ENCODE measurements around the gene XIRP1.
A peak's percentile ranks its signal among the peaks of the same experiment; 100 is the strongest.

Gene XIRP1

GRCh38 chr3:39164414-39164813 is 28.0 kb downstream of the XIRP1 start:
- TF ChIP-seq CTCF (conservative IDR thresholded peaks at IDR 0.05; ENCODE audit: low read depth), result no peak
- DNase-seq (ENCODE audit: low spot score), result no peak
- H3K27ac ChIP-seq, result no peak overlapping the region
- POLR2A ChIA-PET (ENCODE audit: low non-redundant PET), result no interaction called here
- CTCF ChIA-PET, result no interaction called here

- no peak for TF ChIP-seq CTCF (conservative IDR thresholded peaks at IDR 0.05; ENCODE audit: low read depth)
- ChIA-PET CTCF (no interaction called here), POLR2A (ENCODE audit: low non-redundant PET) (no interaction called here)
- no peak for DNase-seq (ENCODE audit: low spot score)
- no peak overlapping the region for H3K27ac ChIP-seq
These were observed 34.2 kb downstream of the XIRP1 start for GRCh38 chr3:39158148-39158715.

- DNase-seq (ENCODE audit: low spot score), result no peak
- H3K27ac ChIP-seq, result no peak overlapping the region
- TF ChIP-seq CTCF (conservative IDR thresholded peaks at IDR 0.05; ENCODE audit: low read depth), result no peak
- CTCF ChIA-PET, result no interaction called here
- POLR2A ChIA-PET (ENCODE audit: low non-redundant PET), result no interaction called here
These were observed 35.0 kb downstream of the XIRP1 start for GRCh38 chr3:39157359-39157758.

GRCh38 chr3:39156421-39156820 is 36.0 kb downstream of the XIRP1 start:
- no peak overlapping the region for H3K27ac ChIP-seq
- TF ChIP-seq CTCF (conservative IDR thresholded peaks at IDR 0.05; ENCODE audit: low read depth), result no peak
- ChIA-PET CTCF (interaction anchor here (0.7 kb wide), 1 partner anchor 30 kb away, joined by 3 read pairs; no protein-coding TSS in a partner anchor), POLR2A (ENCODE audit: low non-redundant PET) (no interaction called here)
- no peak for DNase-seq (ENCODE audit: low spot score)

GRCh38 chr3:39154280-39155021 is 37.9 kb downstream of the XIRP1 start:
- ChIA-PET CTCF (interaction anchor here (0.5 kb wide), 1 partner anchor 28 kb away, joined by 3 read pairs; no protein-coding TSS in a partner anchor), POLR2A (ENCODE audit: low non-redundant PET) (no interaction called here)
- DNase-seq (ENCODE audit: low spot score), result no peak
- H3K27ac ChIP-seq, result peak overlapping the region; percentile 100
- TF ChIP-seq CTCF (conservative IDR thresholded peaks at IDR 0.05; ENCODE audit: low read depth), result no peak

GRCh38 chr3:39153977-39154279 is 38.5 kb downstream of the XIRP1 start:
- CTCF ChIA-PET, result no interaction called here
- H3K27ac ChIP-seq, result peak overlapping the region; percentile 100
- DNase-seq (ENCODE audit: low spot score), result no peak

More at GRCh38 chr3:39153977-39154279, 38.5 kb downstream of the XIRP1 start:
- POLR2A ChIA-PET (ENCODE audit: low non-redundant PET), result no interaction called here
- no peak for TF ChIP-seq CTCF (conservative IDR thresholded peaks at IDR 0.05; ENCODE audit: low read depth)
